HEK293 (cell line): ENCODE measurements around the gene DOP1A.

Experiments
- GLI2 ChIP-seq: fragments of 450-650 bp; formaldehyde crosslinking; IDR thresholded peaks from 2 replicates; pipeline ENCODE4; 2017; ENCODE audit warnings: missing biosample characterization, missing genetic modification characterization, low read depth, borderline replicate concordance
- HOXA7 ChIP-seq: sonication (generic); formaldehyde crosslinking; IDR thresholded peaks from 2 replicates; pipeline ENCODE4 v1.8.1; 2022; ENCODE audit warnings: missing genetic modification reagents, borderline replicate concordance
- HOXC10 ChIP-seq: sonication (generic); formaldehyde crosslinking; IDR thresholded peaks from 2 replicates; pipeline ENCODE4 v1.8.1; 2023; ENCODE audit warnings: mild to moderate bottlenecking, missing genetic modification reagents
- IKZF3 ChIP-seq: fragments of 450-650 bp; IDR thresholded peaks from 2 replicates; pipeline ENCODE4 v1.5.0; 2018; ENCODE audit warnings: missing biosample characterization, mild to moderate bottlenecking, missing genetic modification characterization, moderate library complexity
- KLF9 ChIP-seq: fragments of 450-650 bp; formaldehyde crosslinking; IDR thresholded peaks from 2 replicates; pipeline ENCODE4 v1.5.1; 2016; ENCODE audit warnings: missing biosample characterization, missing genetic modification characterization, low read depth
- RBAK ChIP-seq: fragments of 450-650 bp; formaldehyde crosslinking; IDR thresholded peaks from 2 replicates; pipeline ENCODE4 v1.5.1; 2016; ENCODE audit warnings: missing biosample characterization, missing genetic modification characterization
- YY1 ChIP-seq: fragments of 450-650 bp; formaldehyde crosslinking; IDR thresholded peaks from 2 replicates; pipeline ENCODE4 v1.5.1; 2018; ENCODE audit warnings: missing biosample characterization, missing genetic modification characterization
- ZBTB21 ChIP-seq: fragments of 450-650 bp; formaldehyde crosslinking; IDR thresholded peaks from 2 replicates; pipeline ENCODE4 v1.5.1; 2017; ENCODE audit warnings: missing biosample characterization, missing genetic modification characterization
- ZNF133 ChIP-seq: fragments of 450-650 bp; formaldehyde crosslinking; IDR thresholded peaks from 2 replicates; pipeline ENCODE4 v1.5.1; 2016; ENCODE audit warnings: missing biosample characterization, missing genetic modification characterization
- ZNF202 ChIP-seq: fragments of 450-650 bp; formaldehyde crosslinking; IDR thresholded peaks from 2 replicates; pipeline ENCODE4 v1.5.1; 2016; ENCODE audit warnings: missing biosample characterization, missing genetic modification characterization, borderline replicate concordance
- ZNF274 ChIP-seq, 2 experiments: fragments of 200-500 bp in 1 of 2; fragments of 450-650 bp in 1 of 2; sonication (Bioruptor generic) in 1 of 2; formaldehyde crosslinking in 1 of 2; IDR thresholded peaks; 2 replicates each; pipeline versions ENCODE4 v1.5.1 to v1.6.1; 2014 to 2016; ENCODE audit warnings: borderline replicate concordance in 1 of 2, inconsistent platforms in 1 of 2, low read length in 1 of 2, missing biosample characterization in 1 of 2, missing genetic modification characterization in 1 of 2
- ZNF311 ChIP-seq: fragments of 450-650 bp; formaldehyde crosslinking; IDR thresholded peaks from 2 replicates; pipeline ENCODE4 v1.5.1; 2017; ENCODE audit warnings: missing biosample characterization, missing genetic modification characterization, borderline replicate concordance
- ZNF391 ChIP-seq: fragments of 450-650 bp; formaldehyde crosslinking; IDR thresholded peaks from 2 replicates; pipeline ENCODE4 v1.5.1; 2016; ENCODE audit warnings: low read depth, missing biosample characterization, missing genetic modification characterization, borderline replicate concordance
- ZNF560 ChIP-seq: fragments of 450-650 bp; formaldehyde crosslinking; IDR thresholded peaks from 2 replicates; pipeline ENCODE4 v1.5.1; 2017; ENCODE audit warnings: missing biosample characterization, missing genetic modification characterization, borderline replicate concordance
- ZNF610 ChIP-seq: fragments of 450-650 bp; formaldehyde crosslinking; IDR thresholded peaks from 2 replicates; pipeline ENCODE4 v1.5.1; 2016; ENCODE audit warnings: missing biosample characterization, missing genetic modification characterization, borderline replicate concordance
- ZNF76 ChIP-seq: fragments of 450-650 bp; formaldehyde crosslinking; IDR thresholded peaks from 2 replicates; pipeline ENCODE4; 2016; ENCODE audit warnings: low read depth, missing biosample characterization, missing genetic modification characterization, borderline replicate concordance
- ZNF776 ChIP-seq: fragments of 450-650 bp; formaldehyde crosslinking; IDR thresholded peaks from 2 replicates; pipeline ENCODE4 v1.5.0; 2017; ENCODE audit warnings: missing biosample characterization, missing genetic modification characterization, borderline replicate concordance
- ZNF785 ChIP-seq: fragments of 450-650 bp; formaldehyde crosslinking; IDR thresholded peaks from 2 replicates; pipeline ENCODE4 v1.5.1; 2016; ENCODE audit warnings: missing biosample characterization, missing genetic modification characterization
- ZSCAN30 ChIP-seq: fragments of 450-650 bp; IDR thresholded peaks from 2 replicates; pipeline ENCODE4 v1.5.1; 2018; ENCODE audit warnings: missing biosample characterization, mild to moderate bottlenecking, missing genetic modification characterization, moderate library complexity
- TF ChIP-seq, protein P1 (sequence below): fragments of 450-650 bp; formaldehyde crosslinking; IDR thresholded peaks from 2 replicates; pipeline ENCODE4 v1.5.1; 2016; ENCODE audit warnings: missing biosample characterization, missing genetic modification characterization
- TF ChIP-seq, protein P2 (sequence below): fragments of 450-650 bp; formaldehyde crosslinking; IDR thresholded peaks from 2 replicates; pipeline ENCODE4 v1.5.1; 2017; ENCODE audit warnings: missing biosample characterization, missing genetic modification characterization
- TF ChIP-seq, protein P3 (sequence below): fragments of 450-650 bp; formaldehyde crosslinking; IDR thresholded peaks from 2 replicates; pipeline ENCODE4 v1.5.1; 2016; ENCODE audit warnings: missing biosample characterization, missing genetic modification characterization, low read depth
- TF ChIP-seq, protein P4 (sequence below): fragments of 450-650 bp; formaldehyde crosslinking; IDR thresholded peaks from 2 replicates; pipeline ENCODE4 v1.5.1; 2016; ENCODE audit warnings: missing biosample characterization, missing genetic modification characterization

DOP1A gene

DNA sequence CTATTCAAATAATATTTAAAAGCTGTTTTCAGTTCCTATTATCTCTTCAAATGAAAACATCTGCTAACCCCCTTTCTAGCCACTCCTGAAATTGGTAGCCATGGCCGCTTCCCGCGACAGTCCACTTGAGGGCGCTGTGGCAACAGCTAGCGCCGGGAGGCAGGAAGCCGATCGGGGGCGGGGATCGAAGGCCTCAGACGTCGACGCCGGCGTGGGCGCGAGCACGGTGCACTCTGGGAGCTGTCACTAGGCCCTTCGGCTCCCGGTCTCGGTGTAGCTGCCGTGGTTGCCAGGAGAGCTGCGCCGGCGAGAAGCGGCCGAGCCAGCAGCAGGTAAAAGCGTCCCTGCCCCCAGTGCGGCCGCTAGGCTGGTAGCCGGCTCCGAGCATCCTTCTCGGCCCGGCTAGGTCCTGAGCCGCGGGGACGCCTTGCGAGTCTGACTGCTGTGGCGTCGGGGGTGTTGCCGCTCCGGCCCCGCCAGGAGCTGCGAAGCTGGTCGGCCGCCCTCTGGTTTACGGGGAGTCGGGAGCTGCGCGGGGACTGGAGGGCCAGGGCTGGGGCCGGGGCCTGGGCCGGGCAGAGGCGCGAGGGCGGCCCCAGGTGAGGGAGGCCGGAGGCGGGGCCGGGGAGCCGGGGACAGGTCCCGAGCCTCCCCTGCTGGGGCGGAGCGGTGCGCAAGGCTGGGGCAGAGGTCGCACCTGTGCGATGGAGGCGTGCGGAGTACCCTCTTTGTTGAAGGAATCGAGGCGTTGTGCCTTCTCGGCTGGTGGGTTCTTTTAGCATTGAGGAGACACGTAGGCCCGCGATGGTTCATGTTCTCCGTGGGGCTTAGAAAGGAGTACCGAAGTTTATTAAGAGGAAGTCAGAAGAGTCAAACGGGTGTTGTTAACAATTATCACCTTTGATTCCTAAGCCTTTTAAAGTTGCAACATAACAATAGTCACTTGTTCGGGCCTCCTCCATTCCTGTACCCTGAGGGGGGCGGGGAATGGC is at the start of gene DOP1A (continued):
- TF ChIP-seq ZNF274 (IDR thresholded peaks at IDR 0.05; ENCODE audit: low read length) (no peak), ZNF274 (tag by site-specific recombination; IDR thresholded peaks at IDR 0.05; ENCODE audit: borderline replicate concordance) (no peak), HOXC10 (CRISPR knock-in tag) (no peak), ZNF133 (no peak), RBAK (tag by site-specific recombination) (no peak), ZNF391 (peak; percentile 68; the same call in 1 of the 2 replicates), ZNF785 (tag by site-specific recombination) (no peak), ZBTB21 (tag by site-specific recombination) (no peak), ZNF610 (tag by site-specific recombination) (peak; percentile 74; the same call in 1 of the 2 replicates), ZNF76 (tag by site-specific recombination) (peak; percentile 95), IKZF3 (tag by site-specific recombination) (peak; percentile 31; the same call in 1 of the 2 replicates), ZNF560 (tag by site-specific recombination) (no peak), ZNF311 (tag by site-specific recombination) (no peak), ZNF776 (no peak), ZNF202 (tag by site-specific recombination) (no peak; the same call in 1 of the 2 replicates), KLF9 (peak; percentile 82), GLI2 (no peak), YY1 (peak; percentile 50; the same call in 1 of the 2 replicates), HOXA7 (no peak), ZSCAN30 (tag by site-specific recombination) (peak; percentile 70; the same call in 1 of the 2 replicates)
- TF ChIP-seq, protein P1, sequence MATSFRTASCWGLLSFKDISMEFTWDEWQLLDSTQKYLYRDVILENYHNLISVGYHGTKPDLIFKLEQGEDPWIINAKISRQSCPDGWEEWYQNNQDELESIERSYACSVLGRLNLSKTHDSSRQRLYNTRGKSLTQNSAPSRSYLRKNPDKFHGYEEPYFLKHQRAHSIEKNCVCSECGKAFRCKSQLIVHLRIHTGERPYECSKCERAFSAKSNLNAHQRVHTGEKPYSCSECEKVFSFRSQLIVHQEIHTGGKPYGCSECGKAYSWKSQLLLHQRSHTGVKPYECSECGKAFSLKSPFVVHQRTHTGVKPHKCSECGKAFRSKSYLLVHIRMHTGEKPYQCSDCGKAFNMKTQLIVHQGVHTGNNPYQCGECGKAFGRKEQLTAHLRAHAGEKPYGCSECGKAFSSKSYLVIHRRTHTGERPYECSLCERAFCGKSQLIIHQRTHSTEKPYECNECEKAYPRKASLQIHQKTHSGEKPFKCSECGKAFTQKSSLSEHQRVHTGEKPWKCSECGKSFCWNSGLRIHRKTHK (tag by site-specific recombination), result no peak
- TF ChIP-seq, protein P2, sequence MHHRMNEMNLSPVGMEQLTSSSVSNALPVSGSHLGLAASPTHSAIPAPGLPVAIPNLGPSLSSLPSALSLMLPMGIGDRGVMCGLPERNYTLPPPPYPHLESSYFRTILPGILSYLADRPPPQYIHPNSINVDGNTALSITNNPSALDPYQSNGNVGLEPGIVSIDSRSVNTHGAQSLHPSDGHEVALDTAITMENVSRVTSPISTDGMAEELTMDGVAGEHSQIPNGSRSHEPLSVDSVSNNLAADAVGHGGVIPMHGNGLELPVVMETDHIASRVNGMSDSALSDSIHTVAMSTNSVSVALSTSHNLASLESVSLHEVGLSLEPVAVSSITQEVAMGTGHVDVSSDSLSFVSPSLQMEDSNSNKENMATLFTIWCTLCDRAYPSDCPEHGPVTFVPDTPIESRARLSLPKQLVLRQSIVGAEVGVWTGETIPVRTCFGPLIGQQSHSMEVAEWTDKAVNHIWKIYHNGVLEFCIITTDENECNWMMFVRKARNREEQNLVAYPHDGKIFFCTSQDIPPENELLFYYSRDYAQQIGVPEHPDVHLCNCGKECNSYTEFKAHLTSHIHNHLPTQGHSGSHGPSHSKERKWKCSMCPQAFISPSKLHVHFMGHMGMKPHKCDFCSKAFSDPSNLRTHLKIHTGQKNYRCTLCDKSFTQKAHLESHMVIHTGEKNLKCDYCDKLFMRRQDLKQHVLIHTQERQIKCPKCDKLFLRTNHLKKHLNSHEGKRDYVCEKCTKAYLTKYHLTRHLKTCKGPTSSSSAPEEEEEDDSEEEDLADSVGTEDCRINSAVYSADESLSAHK (tag by site-specific recombination), result no peak
- TF ChIP-seq, protein P3, sequence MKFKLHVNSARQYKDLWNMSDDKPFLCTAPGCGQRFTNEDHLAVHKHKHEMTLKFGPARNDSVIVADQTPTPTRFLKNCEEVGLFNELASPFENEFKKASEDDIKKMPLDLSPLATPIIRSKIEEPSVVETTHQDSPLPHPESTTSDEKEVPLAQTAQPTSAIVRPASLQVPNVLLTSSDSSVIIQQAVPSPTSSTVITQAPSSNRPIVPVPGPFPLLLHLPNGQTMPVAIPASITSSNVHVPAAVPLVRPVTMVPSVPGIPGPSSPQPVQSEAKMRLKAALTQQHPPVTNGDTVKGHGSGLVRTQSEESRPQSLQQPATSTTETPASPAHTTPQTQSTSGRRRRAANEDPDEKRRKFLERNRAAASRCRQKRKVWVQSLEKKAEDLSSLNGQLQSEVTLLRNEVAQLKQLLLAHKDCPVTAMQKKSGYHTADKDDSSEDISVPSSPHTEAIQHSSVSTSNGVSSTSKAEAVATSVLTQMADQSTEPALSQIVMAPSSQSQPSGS (tag by site-specific recombination), result no peak
- TF ChIP-seq, protein P4, sequence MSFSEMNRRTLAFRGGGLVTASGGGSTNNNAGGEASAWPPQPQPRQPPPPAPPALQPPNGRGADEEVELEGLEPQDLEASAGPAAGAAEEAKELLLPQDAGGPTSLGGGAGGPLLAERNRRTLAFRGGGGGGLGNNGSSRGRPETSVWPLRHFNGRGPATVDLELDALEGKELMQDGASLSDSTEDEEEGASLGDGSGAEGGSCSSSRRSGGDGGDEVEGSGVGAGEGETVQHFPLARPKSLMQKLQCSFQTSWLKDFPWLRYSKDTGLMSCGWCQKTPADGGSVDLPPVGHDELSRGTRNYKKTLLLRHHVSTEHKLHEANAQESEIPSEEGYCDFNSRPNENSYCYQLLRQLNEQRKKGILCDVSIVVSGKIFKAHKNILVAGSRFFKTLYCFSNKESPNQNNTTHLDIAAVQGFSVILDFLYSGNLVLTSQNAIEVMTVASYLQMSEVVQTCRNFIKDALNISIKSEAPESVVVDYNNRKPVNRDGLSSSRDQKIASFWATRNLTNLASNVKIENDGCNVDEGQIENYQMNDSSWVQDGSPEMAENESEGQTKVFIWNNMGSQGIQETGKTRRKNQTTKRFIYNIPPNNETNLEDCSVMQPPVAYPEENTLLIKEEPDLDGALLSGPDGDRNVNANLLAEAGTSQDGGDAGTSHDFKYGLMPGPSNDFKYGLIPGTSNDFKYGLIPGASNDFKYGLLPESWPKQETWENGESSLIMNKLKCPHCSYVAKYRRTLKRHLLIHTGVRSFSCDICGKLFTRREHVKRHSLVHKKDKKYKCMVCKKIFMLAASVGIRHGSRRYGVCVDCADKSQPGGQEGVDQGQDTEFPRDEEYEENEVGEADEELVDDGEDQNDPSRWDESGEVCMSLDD (tag by site-specific recombination), result no peak
